Choroid plexus epithelial cell (primary cell): ENCODE measurements around the gene FOXE1.

Experiments used
- DNase-seq: peaks from one replicate; pipeline ENCODE4 v3.0.0-alpha.2; 2010; ENCODE audit warnings: low read depth
- H3K4me3 ChIP-seq: 2 replicates; pipeline ENCODE4 v1.5.1; 2011; ENCODE audit warnings: low read depth, mild to moderate bottlenecking, control low read depth, low read length, moderate library complexity
- CTCF ChIP-seq: conservative IDR thresholded peaks from 2 replicates; pipeline ENCODE4 v1.5.1; 2011; ENCODE audit warnings: low read depth, mild to moderate bottlenecking, control low read depth, inconsistent platforms, low read length, moderate library complexity

The FOXE1 gene

GRCh38 chr9:97860451-97861147 is 7.6 kb downstream of the FOXE1 start:
- TF ChIP-seq CTCF = no peak
- no peak overlapping the region for H3K4me3 ChIP-seq
- DNase-seq = no peak

GRCh38 chr9:97861148-97861475 is 8.1 kb downstream of the FOXE1 start:
- DNase-seq = no peak
- TF ChIP-seq CTCF = no peak
- no peak overlapping the region for H3K4me3 ChIP-seq

GRCh38 chr9:97863314-97863713 is 10.3 kb downstream of the FOXE1 start:
- TF ChIP-seq CTCF = no peak
- H3K4me3 ChIP-seq = no peak overlapping the region
- no peak for DNase-seq

- no peak for TF ChIP-seq CTCF
- DNase-seq = no peak
- H3K4me3 ChIP-seq = no peak overlapping the region
These were observed 11.4 kb downstream of the FOXE1 start for GRCh38 chr9:97864396-97864795.

- no peak for DNase-seq
- TF ChIP-seq CTCF = no peak
- H3K4me3 ChIP-seq = no peak overlapping the region
These were observed 13.3 kb downstream of the FOXE1 start for GRCh38 chr9:97866300-97866699.

- H3K4me3 ChIP-seq = no peak overlapping the region
- TF ChIP-seq CTCF = no peak
- no peak for DNase-seq
These were observed 13.8 kb downstream of the FOXE1 start for GRCh38 chr9:97866848-97867247.

GRCh38 chr9:97868859-97869258 is 15.8 kb downstream of the FOXE1 start:
- DNase-seq = no peak
- H3K4me3 ChIP-seq = no peak overlapping the region
- TF ChIP-seq CTCF = no peak
